Measurements from ENCODE around the gene CACNA1C.

CACNA1C gene

GRCh38 chr12:2049604-2050540 is 2.9 kb upstream of the CACNA1C start:
- H3K27ac ChIP-seq = no peak overlapping the region
- no peak overlapping the region for H3K4me3 ChIP-seq
- no peak for TF ChIP-seq Cebpa-rat (IDR thresholded peaks at IDR 0.05)
- H3K27me3 ChIP-seq = peaks cover 50 to 61% (median 59%) of the 10 kb centered on the region in 11 experiments
- no peak overlapping the region for H3K9ac ChIP-seq
- H4K20me1 ChIP-seq = peaks cover 0 to 34% (median 10%) of the 10 kb centered on the region in 11 experiments; a peak in 13 of 22 replicates
- no peaks in the 10 kb centered on the region for H3K9me3 ChIP-seq (replicated peaks in 1 of 11)
- H3K4me1 ChIP-seq = peaks cover 8 to 19% (median 13%) of the 10 kb centered on the region in 10 experiments; a peak in 18 of 20 replicates
- H3K4me2 ChIP-seq = no peak overlapping the region; a peak in 1 of 22 replicates
- H3K36me3 ChIP-seq = no peaks in the 10 kb centered on the region

- Histone ChIP-seq H3K36me3 (no peaks in the 10 kb centered on the region), H3K27me3 (peaks cover 71 to 82% (median 80%) of the 10 kb centered on the region in 11 experiments), H3K4me1 (peaks cover 8 to 19% (median 13%) of the 10 kb centered on the region in 10 experiments; a peak in 18 of 20 replicates), H3K9ac (peak overlapping the region in 8 of 11 experiments; percentile 8 to 63 (median 47); a peak in 8 of 22 replicates), H3K4me3 (peak overlapping the region; percentile 59 to 76 (median 68)), H3K27ac (no peak overlapping the region), H3K9me3 (replicated peaks in 1 of 11) (no peaks in the 10 kb centered on the region), H4K20me1 (peaks cover 0 to 37% (median 10%) of the 10 kb centered on the region in 11 experiments; a peak in 13 of 22 replicates), H3K4me2 (peak overlapping the region; percentile 88 to 100 (median 99))
- no peak for TF ChIP-seq Cebpa-rat (IDR thresholded peaks at IDR 0.05)
Measured at GRCh38 chr12:2051700-2052621, 826 bp upstream of the CACNA1C start.

GRCh38 chr12:2053691-2054090 is 904 bp downstream of the CACNA1C start:
- H3K4me3 ChIP-seq = peak overlapping the region; percentile 59 to 76 (median 68)
- no peak for TF ChIP-seq Cebpa-rat (IDR thresholded peaks at IDR 0.05)
- H3K27me3 ChIP-seq = peaks cover 73 to 94% (median 90%) of the 10 kb centered on the region in 11 experiments

GRCh38 chr12:2054091-2055018 is 1.6 kb downstream of the CACNA1C start:
- peak overlapping the region; percentile 88 to 100 (median 99) for H3K4me2 ChIP-seq

More at GRCh38 chr12:2053691-2054090, 904 bp downstream of the CACNA1C start:
- no peak overlapping the region for H3K27ac ChIP-seq
- H3K9ac ChIP-seq = peak overlapping the region in 10 of 11 experiments; percentile 21 to 75 (median 64); a peak in 15 of 22 replicates
- H3K36me3 ChIP-seq = no peaks in the 10 kb centered on the region
- H3K9me3 ChIP-seq (replicated peaks in 1 of 11) = no peaks in the 10 kb centered on the region
- peaks cover 8 to 20% (median 13%) of the 10 kb centered on the region in 10 experiments; a peak in 18 of 20 replicates for H3K4me1 ChIP-seq
- H3K4me2 ChIP-seq = peak overlapping the region; percentile 88 to 100 (median 99)
- H4K20me1 ChIP-seq = peaks cover 0 to 29% (median 10%) of the 10 kb centered on the region in 11 experiments; a peak in 13 of 22 replicates

GRCh38 chr12:2057041-2057794 is 4.4 kb downstream of the CACNA1C start:
- Histone ChIP-seq H3K4me3 (no peak overlapping the region), H3K9me3 (replicated peaks in 1 of 11) (no peaks in the 10 kb centered on the region), H3K27me3 (peaks cover 48 to 64% (median 59%) of the 10 kb centered on the region in 11 experiments), H3K9ac (no peak overlapping the region), H3K36me3 (no peaks in the 10 kb centered on the region), H3K4me2 (no peak overlapping the region), H3K27ac (no peak overlapping the region), H4K20me1 (peaks cover 0 to 22% (median 10%) of the 10 kb centered on the region in 11 experiments; a peak in 12 of 22 replicates), H3K4me1 (peaks cover 8 to 21% (median 12%) of the 10 kb centered on the region in 10 experiments; a peak in 18 of 20 replicates)
- no peak for TF ChIP-seq Cebpa-rat (IDR thresholded peaks at IDR 0.05)

More at GRCh38 chr12:2054091-2055018, 1.6 kb downstream of the CACNA1C start:
- H3K4me3 ChIP-seq = peak overlapping the region; percentile 59 to 76 (median 68)
- no peaks in the 10 kb centered on the region for H3K9me3 ChIP-seq (replicated peaks in 1 of 11)
- peaks cover 8 to 25% (median 13%) of the 10 kb centered on the region in 10 experiments; a peak in 18 of 20 replicates for H3K4me1 ChIP-seq
- peak overlapping the region in 7 of 11 experiments; percentile 52 to 75 (median 69); a peak in 8 of 22 replicates for H3K9ac ChIP-seq
- TF ChIP-seq Cebpa-rat (IDR thresholded peaks at IDR 0.05) = no peak
- H3K36me3 ChIP-seq = no peaks in the 10 kb centered on the region
- H4K20me1 ChIP-seq = peaks cover 0 to 29% (median 10%) of the 10 kb centered on the region in 11 experiments; a peak in 13 of 22 replicates
- H3K27me3 ChIP-seq = peaks cover 73 to 93% (median 88%) of the 10 kb centered on the region in 11 experiments
- no peak overlapping the region for H3K27ac ChIP-seq

GRCh38 chr12:2057795-2058408 is 5.1 kb downstream of the CACNA1C start:
- H3K9ac ChIP-seq = no peak overlapping the region
- no peaks in the 10 kb centered on the region for H3K9me3 ChIP-seq (replicated peaks in 1 of 11)
- no peak overlapping the region for H3K27ac ChIP-seq
- H3K4me1 ChIP-seq = peaks cover 8 to 19% (median 12%) of the 10 kb centered on the region in 10 experiments; a peak in 17 of 20 replicates
- H3K36me3 ChIP-seq = no peaks in the 10 kb centered on the region
- no peak overlapping the region for H3K4me3 ChIP-seq
- TF ChIP-seq Cebpa-rat (IDR thresholded peaks at IDR 0.05) = no peak
- peaks cover 41 to 57% (median 52%) of the 10 kb centered on the region in 11 experiments for H3K27me3 ChIP-seq
- H3K4me2 ChIP-seq = no peak overlapping the region
- H4K20me1 ChIP-seq = peaks cover 0 to 22% (median 10%) of the 10 kb centered on the region in 11 experiments; a peak in 11 of 22 replicates
